GM19238 (cell line): ENCODE measurements around the gene TSPAN9.

Experiments
- DNase-seq: peaks from one replicate; pipeline ENCODE4 v3.0.0; 2011; ENCODE audit warnings: low spot score; ENCODE audit not compliant: insufficient read length

The TSPAN9 gene

DNA sequence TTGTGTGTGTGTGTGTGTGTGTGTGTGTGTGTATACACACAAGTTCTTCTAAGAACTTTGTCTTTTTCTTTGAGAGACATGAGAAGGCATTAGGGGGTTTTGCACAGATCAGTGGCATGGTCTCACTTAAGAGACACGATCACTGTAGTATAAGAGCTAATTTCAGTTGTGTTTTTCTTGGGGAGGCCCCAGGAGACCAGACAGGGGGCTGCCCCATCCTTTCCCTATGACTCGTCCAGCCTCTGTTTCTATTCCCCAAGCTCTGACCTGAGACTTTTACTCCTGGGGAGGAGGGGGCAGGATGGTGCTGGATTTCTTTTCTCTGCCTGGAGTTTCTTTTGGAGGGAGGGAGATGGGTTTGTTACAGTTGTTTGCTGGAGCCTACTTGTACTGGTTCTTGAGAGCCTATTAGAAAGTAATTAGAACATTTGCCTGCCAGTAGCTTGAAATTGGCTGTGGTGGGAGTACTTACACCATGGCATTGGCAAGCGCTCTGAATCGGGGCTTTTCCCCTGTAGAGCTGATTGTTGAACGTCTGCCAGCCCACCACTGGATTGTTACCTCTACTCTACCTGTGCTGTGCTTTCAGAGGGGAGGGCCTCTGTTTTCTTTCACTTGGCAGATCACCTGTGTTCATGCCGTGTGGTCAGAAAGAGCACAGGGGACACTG, 109.5 kb downstream of the TSPAN9 start:
- no peak for DNase-seq

DNA sequence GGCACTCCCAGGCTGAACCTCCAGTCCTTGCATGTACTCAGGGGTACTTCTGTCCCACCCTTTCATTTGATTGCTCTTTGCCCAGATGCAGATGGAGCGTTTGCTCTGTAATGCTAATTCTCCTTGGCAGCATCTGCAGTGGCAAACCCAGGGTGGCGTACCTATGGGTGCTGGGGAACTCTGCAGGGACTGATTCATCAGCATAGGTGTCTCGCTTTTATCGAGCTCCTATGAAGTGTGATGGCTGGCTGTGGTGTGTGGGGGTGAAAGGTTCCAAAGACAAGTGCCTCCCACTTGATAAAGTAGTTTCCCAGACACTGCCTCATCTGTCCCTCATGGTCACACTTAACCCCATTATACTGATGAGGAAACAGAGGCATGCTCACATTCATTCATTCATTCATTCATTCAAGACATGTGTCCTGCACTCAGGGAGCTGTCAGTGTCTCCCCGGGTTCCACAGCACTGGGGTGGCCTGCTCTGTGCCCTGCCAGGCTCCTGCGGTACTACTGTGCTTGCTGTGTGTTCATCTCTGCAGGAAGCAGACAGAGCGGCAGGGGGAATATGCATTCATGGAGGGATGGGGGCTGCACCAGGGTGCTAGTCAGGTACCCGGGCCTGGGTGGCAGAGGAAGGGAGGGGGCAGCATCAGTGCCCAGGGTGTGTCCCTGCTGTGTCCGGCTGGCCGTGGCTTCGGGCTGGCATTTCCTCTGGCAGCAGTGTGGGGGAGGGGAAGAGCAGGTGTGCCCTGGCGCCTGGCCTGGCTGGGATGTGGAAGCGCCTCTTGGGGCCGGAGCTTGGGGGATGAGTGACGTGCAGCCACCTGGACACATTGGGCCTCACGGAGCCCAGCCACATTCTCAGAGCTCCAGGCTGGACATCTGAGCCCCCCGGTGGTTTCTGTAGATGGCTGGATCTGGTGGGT, 110.9 kb downstream of the TSPAN9 start:
- DNase-seq: no peak

DNA sequence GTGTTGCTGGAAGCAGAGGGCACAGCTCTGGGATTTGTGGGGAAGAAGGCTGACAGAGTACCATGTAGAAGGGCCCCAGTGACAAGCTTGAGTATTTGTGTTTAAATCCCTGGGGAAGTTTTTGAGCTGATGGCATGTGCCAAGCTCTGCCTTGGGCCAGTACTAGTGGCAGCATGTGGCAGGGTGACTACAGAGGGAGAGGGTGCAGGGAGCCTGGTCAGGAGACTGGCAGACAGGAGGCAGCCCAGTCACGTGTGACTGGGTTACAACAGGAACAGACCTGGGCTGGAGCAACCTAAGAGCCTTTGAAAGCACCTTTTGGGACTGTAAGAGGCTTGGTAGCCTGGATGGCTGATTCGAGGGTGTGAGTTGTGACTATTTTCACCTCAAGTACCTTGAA, 112.1 kb downstream of the TSPAN9 start:
- no peak for DNase-seq

DNA sequence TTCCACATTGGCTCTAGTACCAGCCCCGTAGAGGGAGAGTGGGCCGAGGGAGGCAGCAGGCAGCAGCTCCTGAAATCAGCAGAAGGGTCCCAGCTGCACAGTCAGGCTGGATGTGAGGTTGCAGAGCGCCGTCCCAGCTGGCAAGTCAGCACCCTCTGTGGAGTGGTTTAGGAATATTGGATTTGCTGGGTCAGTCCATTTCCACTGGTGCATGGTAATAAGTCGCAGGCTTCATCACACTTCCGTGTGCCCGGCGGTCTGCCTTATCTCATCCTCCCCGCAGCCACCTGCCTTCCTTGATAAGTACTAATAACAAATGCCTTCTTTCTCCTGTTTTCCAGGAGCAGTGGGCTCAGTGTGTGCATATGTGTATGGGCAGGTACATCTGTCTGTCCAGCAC, 112.9 kb downstream of the TSPAN9 start:
- DNase-seq: no peak

DNA sequence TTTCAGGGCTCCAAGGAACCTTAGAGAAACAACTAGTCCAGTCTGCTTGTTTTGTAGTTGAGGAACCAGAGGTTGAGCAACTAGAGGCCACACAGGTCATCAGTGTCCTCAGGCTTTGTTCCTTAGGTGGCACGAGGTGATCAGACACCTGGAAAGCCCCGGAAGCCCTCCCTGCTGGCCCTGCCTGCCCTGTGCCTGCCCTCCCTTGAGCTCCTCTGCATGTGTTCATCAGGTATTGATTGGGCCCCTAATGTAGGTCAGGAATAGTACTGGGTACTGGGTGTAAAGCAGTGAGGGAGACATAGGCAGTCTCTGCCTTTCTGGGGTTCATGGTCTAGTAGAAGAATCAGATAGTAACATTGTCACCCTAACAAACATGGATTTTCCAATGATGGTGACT, 114.3 kb downstream of the TSPAN9 start:
- DNase-seq: no peak

DNA sequence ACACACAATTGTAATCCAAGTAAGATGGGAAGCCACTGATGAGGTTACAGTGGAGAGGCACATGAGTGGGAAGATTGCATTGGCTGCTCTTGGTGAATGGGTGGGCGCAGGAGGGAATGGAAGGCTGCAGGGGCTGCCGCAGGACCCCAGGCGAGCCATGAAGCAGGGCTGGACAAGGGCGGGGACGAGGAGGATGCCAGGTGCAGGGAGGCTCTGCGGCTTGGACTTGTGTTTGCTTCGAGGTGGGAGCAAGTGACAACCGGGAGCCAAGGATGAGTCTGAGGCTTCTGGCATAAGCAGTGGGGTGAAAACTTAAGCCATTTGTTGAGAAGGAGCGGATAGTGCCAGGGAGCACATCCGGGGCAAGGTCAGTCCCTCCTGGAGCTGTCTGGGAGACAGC, 115.0 kb downstream of the TSPAN9 start:
- DNase-seq: no peak

DNA sequence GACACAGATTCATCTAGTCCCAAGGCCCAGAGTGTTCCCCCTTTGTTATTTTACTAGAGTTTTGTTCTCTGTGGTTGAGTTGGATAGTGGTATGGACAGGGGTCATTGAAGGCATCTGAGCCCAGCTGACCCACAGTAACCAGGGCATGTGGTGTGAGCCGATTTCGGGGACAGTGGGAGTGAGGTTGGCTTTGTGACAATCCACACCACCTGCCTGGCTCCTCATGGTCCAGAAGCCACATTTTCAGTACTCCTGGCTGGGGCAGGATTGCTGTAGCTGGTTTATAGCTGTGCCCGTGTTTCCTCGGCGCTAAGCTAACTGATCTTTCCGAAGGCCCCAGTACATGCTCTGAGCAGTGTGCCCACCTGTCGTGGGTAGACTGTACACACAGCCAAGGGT, 116.0 kb downstream of the TSPAN9 start:
- no peak for DNase-seq

DNA sequence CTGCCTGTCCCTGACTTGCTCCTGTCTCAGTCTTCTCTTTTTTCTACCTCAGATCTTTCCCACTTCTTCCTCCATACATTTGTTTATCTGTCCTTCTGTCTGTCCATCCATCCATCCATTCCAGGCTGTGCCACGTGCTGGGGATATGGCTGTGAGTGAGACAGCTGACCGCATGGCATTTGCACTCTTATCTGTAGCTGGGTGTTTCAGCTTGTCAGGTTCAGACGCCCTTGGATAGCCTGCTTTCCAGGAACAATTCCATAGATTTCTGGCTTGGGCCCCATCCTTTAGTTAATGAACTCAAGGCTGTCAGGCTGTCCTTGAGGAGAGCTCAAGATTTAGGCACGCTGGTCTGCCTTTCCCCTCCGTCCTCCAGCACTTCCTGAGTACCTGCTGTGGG, 116.6 kb downstream of the TSPAN9 start:
- DNase-seq: no peak

DNA sequence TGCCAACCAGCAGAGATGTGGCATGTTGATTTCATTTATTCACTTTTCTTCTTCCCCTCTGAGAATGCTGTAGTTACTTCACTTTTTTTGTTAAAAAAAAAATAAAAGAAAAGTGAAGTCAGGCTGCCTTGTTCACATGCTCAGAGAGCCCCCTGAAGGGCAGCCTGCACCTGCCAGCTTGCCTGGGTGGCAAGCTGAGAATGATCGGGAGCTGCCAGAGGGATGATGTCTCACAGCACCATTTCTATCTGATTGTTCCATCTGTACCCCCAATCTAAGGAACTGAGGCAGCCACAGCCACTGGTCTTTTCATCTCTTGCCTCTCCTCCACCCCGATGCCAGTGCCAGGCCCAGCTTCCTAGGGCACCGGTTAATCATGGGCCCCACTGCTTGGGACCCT, 118.2 kb downstream of the TSPAN9 start:
- DNase-seq: no peak

DNA sequence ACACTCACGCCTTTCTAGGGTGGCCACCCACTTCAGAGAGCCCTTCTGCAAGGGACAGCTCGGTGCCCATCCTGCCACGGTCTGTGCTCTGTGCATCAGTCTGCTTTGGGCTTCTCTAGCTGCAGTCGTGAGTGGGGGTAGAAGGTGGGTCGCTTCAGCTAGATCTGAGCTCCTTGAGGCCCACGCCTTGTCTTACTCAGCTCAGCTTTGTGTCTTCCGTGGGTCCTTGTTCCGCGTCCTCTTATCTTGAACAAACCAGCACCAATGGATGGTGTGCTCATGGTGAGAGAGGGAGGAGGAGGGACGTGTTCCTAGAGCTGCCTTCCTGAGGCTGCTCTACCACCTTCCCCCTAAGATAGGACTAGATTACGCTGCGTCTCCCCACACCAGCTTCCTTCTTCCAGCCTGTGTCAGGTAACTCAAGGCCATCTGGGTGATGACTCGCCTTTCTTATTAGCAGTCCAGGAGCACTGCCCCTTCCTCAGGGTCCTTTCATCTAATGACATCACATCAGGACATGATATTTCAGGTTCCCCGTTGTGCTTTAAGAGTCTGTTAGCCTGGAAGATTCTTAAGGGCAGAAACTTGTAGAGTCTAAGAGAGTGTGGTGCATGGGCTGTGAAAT, 118.8 kb downstream of the TSPAN9 start:
- DNase-seq: no peak

DNA sequence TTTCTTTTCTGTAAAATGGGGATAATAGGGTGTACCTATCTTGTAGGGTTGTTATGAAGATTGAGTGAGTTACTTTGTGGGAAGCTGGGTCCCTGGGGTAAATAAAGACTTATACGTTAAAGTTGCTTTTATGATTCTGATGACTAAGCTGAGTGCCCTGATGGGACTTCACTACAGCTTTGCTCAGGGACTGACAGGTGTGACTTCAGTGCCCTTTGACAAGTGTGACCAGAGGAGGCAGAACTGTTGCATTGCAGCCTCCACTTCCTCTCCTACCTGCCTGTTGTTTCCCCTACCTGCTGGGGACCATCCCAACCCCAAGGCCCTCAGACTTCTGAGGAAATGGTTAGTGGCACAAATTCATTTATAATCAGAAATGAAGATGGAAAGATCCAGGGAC, 119.3 kb downstream of the TSPAN9 start:
- DNase-seq: no peak

DNA sequence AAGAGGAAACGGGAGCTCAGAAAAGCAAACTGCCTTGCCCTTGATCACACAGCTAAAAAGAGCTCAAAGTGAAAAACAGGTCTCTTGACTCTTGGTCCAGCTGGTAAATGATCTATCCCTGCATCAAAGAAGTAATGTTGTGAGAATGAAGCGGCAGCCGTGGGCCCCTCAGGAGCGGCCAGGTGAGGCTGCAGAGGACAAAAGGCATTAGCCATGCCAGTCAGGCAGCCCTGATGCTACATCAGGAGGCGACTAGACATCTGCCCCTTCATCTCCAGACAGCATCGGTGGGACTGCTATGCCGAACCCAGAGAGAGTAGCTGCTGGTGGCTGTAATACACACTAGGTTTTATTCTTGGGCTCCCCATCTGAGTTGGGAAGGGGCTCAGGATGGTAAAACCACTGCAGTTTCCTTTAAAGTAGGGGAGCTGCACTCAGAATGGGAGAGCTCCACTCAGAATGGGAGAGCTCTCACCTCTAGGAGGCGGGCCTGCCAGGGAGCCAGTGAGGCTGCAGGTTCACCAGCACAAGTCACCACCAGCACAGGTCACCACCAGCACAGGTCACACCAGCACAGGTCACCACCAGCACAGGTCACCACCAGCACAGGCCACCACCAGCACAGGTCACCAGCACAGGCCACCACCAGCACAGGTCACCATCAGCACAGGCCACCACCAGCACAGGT, 120.1 kb downstream of the TSPAN9 start:
- no peak for DNase-seq

DNA sequence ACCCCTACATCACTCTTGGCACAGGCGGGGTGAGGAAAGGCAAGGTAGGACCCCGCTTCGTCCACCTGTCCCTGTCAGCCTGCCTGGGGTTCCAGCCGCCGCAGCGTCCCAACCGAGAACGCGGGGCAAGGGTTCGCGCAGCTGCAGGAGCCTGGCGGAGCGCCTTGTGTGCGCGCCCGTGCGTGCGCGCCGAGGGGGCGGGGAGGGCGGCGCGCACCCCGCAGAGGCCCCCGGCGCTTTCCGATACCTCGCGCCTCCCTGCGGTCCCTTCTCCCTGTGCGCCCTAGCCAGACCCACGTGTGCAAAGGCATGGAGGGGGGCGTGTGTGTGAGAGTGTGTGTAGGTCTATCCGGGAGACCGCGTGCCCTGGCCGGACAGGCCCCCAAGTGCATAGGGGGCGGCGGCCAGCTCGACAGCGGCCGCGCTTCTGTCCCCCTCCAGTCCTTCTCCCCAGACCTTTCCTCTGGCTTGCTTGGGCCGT, 122.4 kb downstream of the TSPAN9 start:
- DNase-seq: no peak

DNA sequence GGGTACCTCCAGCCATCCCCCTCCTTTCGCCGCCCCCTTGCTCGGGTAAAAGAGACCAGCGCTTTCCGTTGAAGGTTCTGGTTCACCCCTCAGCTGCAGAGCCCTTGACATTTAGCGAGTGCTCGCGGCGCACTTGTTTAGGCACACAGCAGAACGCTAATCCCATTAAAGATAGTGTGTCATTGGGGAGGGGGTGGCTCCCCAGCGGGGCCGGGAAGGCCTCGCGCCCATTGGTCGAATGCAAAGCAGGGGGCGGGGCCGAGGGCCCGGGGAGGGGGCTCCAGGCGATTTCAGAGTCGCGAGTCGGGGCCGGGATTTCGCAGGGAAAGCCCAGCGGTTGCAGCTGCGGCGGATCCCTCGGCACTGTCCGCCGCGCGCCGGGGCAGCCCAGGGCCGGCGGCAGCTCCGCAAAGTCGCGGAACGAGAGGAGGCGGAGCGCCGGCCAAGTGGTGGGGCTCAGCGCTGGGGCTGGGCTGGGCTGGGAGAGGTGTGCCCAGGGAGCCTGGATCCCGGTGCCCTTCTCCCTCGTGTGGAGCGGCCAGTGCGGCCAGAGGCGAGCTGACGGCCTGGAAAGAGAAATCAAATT, 122.9 kb downstream of the TSPAN9 start:
- DNase-seq: no peak

DNA sequence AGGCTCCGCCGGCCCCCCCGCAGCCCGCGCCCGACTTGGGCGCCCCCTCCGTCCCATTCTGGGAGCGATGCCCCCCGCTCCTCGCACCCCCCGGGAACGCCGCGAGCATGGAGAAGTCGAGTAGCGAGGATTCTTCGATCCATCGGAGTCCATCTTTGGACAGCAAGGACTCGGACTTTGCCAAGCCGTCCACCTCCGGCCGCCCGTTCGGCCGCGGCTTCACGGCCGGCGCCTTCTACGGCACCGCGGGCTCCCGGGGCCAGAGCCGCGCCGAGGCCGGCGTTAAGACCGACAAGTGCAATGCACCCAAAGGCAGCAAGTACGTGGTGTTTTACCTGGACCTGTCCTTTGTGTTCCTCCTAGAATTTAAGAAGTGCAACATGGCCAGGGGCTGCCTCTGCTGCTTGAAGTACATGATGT, 123.6 kb downstream of the TSPAN9 start:
- DNase-seq: no peak

DNA sequence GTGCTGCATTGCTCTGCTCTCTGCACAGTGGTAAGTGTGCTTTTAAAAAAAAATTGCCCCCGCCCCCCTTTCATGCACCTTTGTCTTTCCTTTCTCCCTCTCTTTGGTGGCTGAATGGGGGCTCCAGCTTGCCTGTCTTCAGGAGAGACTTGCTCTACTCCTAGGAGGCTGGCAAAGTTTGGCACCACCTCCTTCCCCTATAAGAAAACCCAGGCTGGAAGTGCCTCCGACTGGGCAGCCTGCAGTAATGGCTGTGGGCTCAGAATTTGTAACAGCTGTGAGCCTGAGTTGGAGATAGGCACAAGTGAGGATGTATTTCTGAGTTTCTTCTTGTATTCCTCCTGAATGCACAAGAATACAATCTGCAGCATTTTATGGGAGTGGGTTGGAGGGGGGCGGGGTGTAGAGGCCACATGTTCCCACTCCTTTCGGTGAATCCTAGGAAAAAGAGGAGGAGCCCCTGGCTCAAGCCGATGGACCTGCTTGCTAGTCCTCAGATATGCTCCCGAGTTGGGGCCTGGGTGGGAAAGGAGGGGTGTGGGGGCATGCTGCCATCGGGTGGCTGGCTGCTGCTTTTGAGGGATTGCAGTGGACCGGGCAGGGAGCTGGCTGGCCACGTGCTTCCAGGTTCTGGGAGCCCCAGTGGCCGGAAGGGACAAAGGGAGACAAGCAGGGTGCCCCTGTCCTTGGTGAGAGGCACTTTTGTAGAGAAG, 124.3 kb downstream of the TSPAN9 start:
- no peak for DNase-seq

DNA sequence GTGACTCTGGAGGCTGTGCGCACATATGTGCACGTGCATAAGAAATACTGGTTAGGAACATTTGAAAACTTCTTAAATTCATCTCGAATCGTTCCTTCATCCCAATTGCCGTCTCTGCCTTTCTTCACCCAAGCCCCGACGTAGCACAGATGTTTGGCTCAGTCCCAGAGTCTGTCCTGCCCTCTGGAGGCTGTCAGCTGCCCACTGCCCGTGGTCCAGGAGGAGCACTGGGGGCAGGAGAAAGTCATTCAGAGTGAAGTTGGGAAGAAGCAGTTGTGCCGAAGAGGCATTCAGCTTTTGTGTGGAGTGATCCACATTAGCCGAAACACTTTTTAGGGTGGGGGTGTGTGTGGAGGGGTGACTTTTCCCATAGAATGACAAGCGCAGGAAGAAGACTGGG, 124.9 kb downstream of the TSPAN9 start:
- no peak for DNase-seq

DNA sequence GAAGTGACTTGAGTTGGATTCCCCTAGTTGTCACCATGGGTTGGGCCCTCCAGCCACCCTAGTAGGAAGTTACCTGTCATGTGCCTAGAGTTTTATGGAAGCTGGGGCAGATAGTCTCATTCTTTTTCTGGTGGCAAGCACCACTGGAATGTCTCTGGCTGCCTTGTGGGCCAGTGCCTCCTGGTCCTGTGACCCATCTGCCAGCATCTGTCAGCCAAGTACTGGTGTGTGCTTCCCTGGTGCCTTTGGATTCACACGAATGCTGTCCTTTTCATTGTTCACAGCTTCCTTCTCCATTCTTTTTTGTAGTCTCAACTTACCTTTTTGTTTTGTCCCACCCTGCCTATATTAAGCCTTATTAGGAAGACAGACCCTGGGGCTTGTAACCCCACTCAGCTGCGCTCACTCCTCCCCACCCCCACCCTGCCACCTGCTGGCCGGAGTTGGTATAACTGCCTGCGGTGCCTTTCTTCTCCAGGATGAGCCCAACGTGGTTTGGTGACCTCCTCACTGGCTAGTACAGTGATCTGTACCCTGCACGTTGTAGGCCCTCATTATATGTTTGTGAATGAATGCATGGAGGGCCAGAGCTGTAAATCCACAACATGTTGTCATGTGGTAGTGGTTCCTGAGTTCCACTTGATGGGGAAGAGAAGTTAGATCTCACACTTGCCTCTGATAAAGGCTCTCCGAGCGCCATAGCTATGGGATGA, 125.7 kb downstream of the TSPAN9 start:
- peak; percentile 70 for DNase-seq

DNA sequence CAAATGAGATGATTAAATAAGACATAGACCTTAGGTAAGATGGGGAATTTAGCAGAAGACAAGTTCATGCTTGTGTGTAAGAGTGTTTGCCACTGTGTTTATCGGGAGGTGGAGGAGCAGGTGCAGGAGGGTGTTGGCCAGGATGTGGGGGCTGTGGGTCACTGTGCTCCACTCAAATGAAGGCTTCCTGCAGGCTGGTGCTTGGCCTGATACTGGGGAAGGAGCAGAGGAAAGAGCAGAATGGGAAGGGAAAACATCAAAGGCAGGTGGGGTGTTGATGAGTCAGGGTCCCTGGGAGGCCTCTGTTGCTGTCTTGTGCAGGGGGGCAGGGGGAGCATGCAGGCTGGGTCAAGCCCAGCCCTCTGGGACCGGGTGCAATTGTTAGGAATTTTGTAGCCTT, 126.5 kb downstream of the TSPAN9 start:
- no peak for DNase-seq

DNA sequence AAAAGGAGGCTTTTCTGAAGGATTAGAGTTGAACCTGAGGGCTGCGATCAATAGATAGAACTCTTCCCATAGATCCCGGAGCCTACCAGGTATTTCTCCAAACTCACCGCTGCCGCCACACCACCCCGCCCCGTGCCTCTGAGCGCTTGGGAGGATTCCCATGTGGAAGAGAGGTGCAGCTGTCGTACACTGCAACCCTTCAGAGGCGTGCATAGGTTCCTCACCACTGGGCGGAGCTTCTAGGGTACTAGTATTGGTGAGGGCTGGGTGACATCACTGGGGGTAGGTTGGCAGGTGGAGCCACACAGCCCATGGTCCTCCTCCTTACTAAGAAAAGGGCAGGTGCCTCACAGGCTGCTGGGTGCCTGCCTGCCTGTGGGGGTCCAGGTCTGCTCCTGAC, 127.0 kb downstream of the TSPAN9 start:
- no peak for DNase-seq
